IPS-20b (cell line): ENCODE results near the gene MOB3B.
"Not testable (repeated sequence)": the region's sequence is repeated elsewhere in the genome, so short reads cannot be mapped to it uniquely, and the experiment has no call there.

ENCODE experiments used
- H3K27ac ChIP-seq: one replicate; pipeline ENCODE4 v1.5.1; 2013; ENCODE audit warnings: low read length
- H3K27me3 ChIP-seq: 2 replicates; pipeline ENCODE4 v1.6.1; 2013; ENCODE audit warnings: mild to moderate bottlenecking, low read length, inconsistent platforms; ENCODE audit not compliant: insufficient read depth
- H3K36me3 ChIP-seq: 2 replicates; pipeline ENCODE4 v1.6.1; 2013; ENCODE audit warnings: low read depth, mild to moderate bottlenecking, inconsistent platforms, low read length, moderate library complexity; ENCODE audit not compliant: insufficient read depth
- H3K4me1 ChIP-seq: 2 replicates; pipeline ENCODE4 v1.6.1; 2013; ENCODE audit warnings: mild to moderate bottlenecking, control low read depth, inconsistent platforms, low read length, moderate library complexity; ENCODE audit not compliant: insufficient read depth
- H3K4me3 ChIP-seq: 2 replicates; pipeline ENCODE4 v1.5.1; 2013; ENCODE audit warnings: mild to moderate bottlenecking, low read length, inconsistent platforms
- H3K9ac ChIP-seq: 2 replicates; pipeline ENCODE4 v1.6.1; 2013; ENCODE audit warnings: low read depth, mild to moderate bottlenecking, inconsistent platforms, low read length, moderate library complexity
- H3K9me3 ChIP-seq: 2 replicates; pipeline ENCODE4 v1.6.1; 2013; ENCODE audit warnings: mild to moderate bottlenecking, low read depth, low read length, inconsistent platforms; ENCODE audit not compliant: insufficient read depth

The MOB3B gene

DNA sequence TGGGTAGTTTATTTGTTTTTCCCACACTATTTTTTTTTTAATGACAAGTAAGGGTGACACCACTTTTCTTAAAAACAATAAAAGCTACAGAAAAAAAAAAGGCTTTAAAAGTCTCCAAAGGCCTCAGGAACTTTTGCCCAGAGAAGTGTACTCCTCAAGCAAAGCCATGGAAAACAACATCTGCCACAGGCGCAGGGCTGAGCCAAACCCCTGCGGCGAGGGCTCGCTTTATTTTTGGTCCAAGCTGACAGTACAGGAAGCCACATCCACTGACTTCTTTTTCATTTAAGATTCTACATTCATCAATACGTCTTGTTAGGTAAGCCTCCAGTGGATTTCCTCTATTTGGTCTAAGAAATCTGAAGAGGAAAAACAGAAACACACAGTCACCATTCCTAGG is 57.4 kb downstream of the MOB3B start:
- no peaks in the 10 kb centered on the region for H3K9me3 ChIP-seq
- H3K4me3 ChIP-seq = no peak overlapping the region
- no peaks in the 10 kb centered on the region for H3K36me3 ChIP-seq
- H3K27me3 ChIP-seq = no peaks in the 10 kb centered on the region
- H3K27ac ChIP-seq = no peak overlapping the region
- H3K9ac ChIP-seq = no peak overlapping the region
- H3K4me1 ChIP-seq = peaks cover 14% of the 10 kb centered on the region

DNA sequence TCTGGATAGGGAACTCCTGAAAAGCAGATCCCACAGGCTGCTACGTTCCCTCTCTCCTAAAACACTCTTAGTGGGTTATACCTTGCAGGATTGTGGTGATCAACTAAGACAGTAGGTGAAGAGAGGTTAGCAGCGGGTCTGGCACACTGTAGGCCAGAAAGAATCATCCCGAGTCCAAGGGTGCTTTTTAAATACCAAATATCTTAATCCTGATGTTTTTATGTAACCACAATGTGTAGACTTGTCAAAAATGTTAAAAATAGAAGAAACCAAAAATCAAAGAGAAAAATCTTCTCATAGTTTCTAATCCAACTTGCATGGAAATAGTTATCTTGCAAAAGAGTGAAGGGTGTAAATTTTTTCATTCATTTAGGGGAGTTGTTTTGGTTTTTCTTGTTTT is 57.8 kb downstream of the MOB3B start:
- H3K9me3 ChIP-seq = no peaks in the 10 kb centered on the region
- no peak overlapping the region for H3K27ac ChIP-seq
- no peak overlapping the region for H3K4me3 ChIP-seq
- H3K9ac ChIP-seq = no peak overlapping the region
- H3K36me3 ChIP-seq = no peaks in the 10 kb centered on the region
- no peaks in the 10 kb centered on the region for H3K27me3 ChIP-seq
- peaks cover 14% of the 10 kb centered on the region for H3K4me1 ChIP-seq

DNA sequence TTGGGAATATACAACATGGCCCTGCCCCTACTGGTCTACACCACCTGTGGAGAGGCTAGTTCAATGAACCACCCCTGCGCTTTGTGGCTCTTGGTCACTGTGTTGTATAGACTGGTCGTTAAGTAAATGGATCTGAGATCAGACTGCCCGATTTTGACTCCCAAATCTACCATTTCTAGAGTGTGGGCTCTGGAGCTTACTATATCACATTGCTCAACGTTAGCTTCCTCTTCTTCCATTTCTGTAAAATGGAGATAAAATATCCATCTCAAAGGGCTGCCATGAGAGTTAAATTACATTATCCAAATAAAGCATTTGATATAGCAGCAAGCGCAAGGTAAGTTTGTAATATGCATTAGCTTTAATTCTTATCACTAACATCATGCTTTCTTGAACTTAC is 58.2 kb downstream of the MOB3B start:
- Histone ChIP-seq H3K27me3 (no peaks in the 10 kb centered on the region), H3K36me3 (no peaks in the 10 kb centered on the region), H3K9ac (no peak overlapping the region), H3K4me3 (no peak overlapping the region), H3K4me1 (peaks cover 14% of the 10 kb centered on the region), H3K27ac (no peak overlapping the region), H3K9me3 (no peaks in the 10 kb centered on the region)

DNA sequence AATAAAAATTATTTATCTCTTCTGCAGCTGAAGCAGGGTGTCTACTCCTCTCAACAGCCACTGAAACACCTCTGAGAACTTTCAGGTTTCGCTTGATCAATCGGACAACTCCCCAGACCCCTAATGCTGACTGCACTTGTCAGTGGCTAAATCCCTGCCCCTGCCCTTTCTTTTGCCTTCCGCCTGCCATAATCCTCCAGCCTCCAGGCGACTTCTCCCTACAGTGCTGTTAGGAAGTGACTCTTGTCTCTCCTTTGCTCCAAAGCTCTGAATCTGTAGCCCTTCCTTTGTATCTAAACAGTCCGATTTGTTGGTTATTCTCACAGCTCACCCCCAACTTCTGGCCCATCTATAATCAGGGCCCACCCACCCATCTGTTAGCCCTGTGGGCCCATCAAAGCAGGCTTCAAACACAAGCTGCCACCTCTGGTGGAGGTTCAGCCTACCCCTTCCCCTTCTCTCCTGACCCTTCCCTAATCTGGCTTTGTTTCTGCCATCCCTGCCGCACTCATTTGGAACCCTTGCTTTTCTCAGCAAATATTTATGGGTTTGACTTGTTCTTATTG is 59.2 kb downstream of the MOB3B start:
- H3K9me3 ChIP-seq = no peaks in the 10 kb centered on the region
- peaks cover 14% of the 10 kb centered on the region for H3K4me1 ChIP-seq
- no peak overlapping the region for H3K9ac ChIP-seq
- no peak overlapping the region for H3K4me3 ChIP-seq
- no peak overlapping the region for H3K27ac ChIP-seq
- no peaks in the 10 kb centered on the region for H3K36me3 ChIP-seq
- H3K27me3 ChIP-seq = no peaks in the 10 kb centered on the region

DNA sequence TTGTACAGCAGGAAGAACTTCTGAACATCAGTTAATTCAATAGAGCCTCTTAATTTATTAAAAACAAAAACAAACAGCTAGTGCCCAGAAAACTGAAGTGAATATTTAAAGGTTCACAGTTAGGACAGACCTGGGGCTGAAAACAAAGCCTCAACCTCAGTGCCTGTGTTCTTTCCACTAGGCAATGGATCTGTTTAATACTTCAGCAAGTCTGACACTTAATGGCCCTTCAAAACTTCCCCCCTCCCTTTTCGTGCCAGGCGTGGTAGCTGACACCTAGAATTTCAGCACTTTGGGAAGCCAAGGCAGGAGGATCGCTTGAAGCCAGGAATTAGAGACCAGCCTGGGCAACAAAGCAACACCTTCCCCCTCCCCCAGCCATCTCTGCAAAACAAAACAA is 60.1 kb downstream of the MOB3B start:
- Histone ChIP-seq H3K4me3 (no peak overlapping the region), H3K9ac (no peak overlapping the region), H3K9me3 (no peaks in the 10 kb centered on the region), H3K4me1 (peaks cover 14% of the 10 kb centered on the region), H3K27ac (no peak overlapping the region), H3K36me3 (no peaks in the 10 kb centered on the region), H3K27me3 (no peaks in the 10 kb centered on the region)

DNA sequence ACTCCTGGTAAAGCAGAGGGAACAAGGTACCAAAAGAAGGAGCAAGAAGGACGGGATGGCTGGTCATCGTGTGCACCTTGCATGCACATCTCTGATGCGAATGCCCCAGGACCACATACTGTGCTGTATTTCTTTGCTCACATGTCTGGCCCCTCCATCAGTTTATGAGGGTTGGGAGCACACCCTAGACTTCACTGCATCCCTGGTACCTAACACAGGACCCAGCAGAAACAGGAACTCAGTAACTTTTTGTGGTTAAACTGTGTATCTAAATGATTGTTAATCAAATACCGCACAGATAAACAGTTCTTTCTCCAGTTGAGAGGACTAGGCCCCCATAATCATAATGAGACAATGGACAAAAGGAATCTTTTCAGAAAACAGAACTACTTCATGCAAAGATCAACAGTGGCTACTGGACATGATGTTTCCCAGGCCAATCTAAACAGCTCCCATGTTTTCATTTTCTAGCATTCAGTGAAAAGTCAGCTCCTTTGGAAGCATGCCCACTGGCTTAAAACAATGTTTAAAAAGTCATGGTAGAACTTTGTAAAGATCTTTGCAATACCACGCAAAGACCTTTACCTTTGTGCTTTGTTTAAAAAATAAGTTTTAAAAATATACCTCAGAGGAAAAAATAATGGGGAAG is 61.0 kb downstream of the MOB3B start:
- no peak overlapping the region for H3K9ac ChIP-seq
- H3K36me3 ChIP-seq = no peaks in the 10 kb centered on the region
- peaks cover 14% of the 10 kb centered on the region for H3K4me1 ChIP-seq

DNA sequence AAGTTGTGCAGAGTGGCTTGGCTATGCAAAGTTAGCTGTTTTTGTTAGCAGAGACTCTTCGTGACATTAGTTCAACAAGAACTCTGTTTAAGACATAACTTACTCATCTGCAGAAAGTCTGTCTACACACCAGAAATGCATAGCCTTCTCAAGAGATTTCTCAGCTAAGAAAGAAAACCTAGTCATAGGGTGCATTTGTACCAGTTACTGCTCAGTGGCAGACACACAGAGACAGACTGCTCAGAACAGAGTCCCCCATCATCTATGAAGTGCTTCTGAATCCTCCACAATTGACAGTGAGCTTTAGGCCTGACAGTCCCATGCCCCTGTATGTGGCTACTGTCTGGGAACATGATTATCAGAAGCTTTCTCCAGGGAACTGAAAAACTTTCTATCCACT is 61.6 kb downstream of the MOB3B start:
- no peak overlapping the region for H3K9ac ChIP-seq

More for the DNA sequence above, 61.0 kb downstream of the MOB3B start:
- Histone ChIP-seq H3K9me3 (no peaks in the 10 kb centered on the region), H3K27ac (no peak overlapping the region), H3K4me3 (no peak overlapping the region), H3K27me3 (no peaks in the 10 kb centered on the region)

DNA sequence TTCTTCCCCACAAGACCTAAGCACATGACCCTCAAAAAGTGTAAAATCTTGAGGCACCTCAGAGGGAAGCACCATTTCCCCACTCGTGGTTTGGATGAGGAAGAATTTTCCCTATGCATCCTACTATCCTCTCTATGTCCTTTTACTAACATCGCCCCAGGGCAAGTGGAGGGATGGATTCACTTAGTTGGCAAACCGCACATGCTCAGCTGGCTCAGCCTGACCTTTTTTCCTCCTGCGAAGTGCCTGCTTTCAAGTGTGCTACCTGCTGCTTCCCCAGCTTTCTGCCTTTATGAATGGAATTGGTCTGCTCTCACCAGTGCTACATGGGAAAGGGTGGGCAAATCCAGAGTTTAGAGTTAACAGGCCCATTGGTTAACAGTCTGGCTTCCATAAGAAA is 62.1 kb downstream of the MOB3B start:
- Histone ChIP-seq H3K36me3 (no peaks in the 10 kb centered on the region), H3K4me3 (no peak overlapping the region)

More for the DNA sequence above, 61.6 kb downstream of the MOB3B start:
- Histone ChIP-seq H3K27ac (no peak overlapping the region), H3K36me3 (no peaks in the 10 kb centered on the region), H3K27me3 (no peaks in the 10 kb centered on the region), H3K4me1 (peaks cover 10% of the 10 kb centered on the region; the same call in 1 of the 2 replicates), H3K4me3 (no peak overlapping the region), H3K9me3 (no peaks in the 10 kb centered on the region)

DNA sequence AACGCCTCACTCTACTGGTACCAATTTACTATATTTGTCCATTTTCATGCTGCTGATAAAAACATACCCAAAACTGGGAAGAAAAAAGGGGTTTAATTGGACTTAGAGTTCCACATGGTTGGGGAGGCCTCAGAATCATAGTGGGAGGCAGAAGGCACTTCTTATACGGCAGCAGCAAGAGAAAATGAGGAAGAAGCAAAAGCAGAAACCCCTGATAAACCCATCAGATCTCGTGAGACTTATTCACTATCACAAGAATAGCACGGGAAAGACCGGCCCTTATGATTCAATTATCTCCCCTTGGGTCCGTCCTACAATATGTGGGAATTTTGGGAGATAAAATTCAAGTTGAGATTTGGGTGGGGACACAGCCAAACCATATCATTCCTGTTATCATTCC is 63.1 kb downstream of the MOB3B start:
- H3K4me1 ChIP-seq, H3K36me3 ChIP-seq, H3K27ac ChIP-seq, H3K27me3 ChIP-seq, H3K9me3 ChIP-seq, H3K4me3 ChIP-seq, H3K9ac ChIP-seq: not testable (repeated sequence)

More for the DNA sequence above, 62.1 kb downstream of the MOB3B start:
- H3K9ac ChIP-seq = no peak overlapping the region
- H3K27me3 ChIP-seq = no peaks in the 10 kb centered on the region
- H3K9me3 ChIP-seq = no peaks in the 10 kb centered on the region
- no peak overlapping the region for H3K27ac ChIP-seq
- H3K4me1 ChIP-seq = peaks cover 9% of the 10 kb centered on the region; the same call in 1 of the 2 replicates

DNA sequence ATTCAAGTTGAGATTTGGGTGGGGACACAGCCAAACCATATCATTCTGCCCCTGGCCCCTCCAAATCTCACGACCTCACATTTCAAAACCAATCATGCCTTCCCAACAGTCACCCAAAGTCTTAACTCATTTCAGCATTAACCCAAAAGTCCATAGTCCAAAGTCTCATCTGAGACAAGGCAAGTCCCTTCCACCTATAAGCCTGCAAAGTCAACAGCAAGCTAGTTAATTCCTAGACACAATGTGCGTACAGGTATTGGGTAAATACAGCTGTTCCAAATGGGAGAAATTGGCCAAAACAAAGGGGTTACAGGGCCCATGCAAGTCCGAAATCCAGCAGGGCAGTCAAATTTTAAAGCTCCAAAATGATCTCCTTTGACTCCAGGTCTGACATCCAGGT is 64.7 kb downstream of the MOB3B start:
- not testable (repeated sequence) for H3K4me3 ChIP-seq, H3K36me3 ChIP-seq, H3K9ac ChIP-seq, H3K27me3 ChIP-seq, H3K27ac ChIP-seq, H3K9me3 ChIP-seq, H3K4me1 ChIP-seq

DNA sequence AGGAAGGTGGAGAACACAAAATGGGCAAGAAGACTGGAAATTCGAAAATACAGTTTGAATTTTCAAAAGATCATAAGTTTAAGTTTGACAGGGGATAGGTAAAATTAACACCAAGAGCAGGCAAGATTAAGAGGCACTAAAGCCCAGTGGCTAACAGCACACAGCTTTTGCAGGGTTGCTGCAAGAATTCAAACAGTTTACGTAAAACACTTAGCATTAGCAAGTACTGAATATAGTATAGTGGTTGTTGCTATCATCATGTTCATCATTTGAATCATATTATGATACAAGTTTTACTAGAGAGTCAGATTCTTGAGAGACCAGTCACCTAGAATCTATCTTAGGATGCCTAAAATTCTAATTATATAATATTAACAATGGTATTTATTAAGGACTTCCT is 66.8 kb downstream of the MOB3B start:
- H3K9ac ChIP-seq = no peak overlapping the region

DNA sequence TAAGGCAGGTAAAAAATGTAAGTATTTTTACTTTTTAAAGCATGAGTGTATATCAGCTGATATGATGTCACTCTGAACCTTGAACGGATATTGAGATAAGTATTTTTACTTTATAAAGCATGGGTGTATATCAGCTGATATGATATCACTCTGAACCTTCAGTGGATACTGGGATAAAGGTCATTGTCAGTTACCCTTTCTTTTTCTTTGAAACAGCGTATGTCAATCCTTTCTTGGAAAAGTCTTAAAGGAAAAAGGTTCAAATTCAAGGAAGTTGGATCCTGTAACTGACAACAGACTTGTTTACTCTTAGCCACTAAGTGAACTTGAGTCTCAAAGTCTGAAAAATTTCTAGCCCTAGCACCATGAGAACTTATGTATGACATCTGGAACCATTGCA is 67.2 kb downstream of the MOB3B start:
- H3K27ac ChIP-seq = no peak overlapping the region
- no peaks in the 10 kb centered on the region for H3K9me3 ChIP-seq
- no peaks in the 10 kb centered on the region; the same call in 1 of the 2 replicates for H3K36me3 ChIP-seq
- H3K4me1 ChIP-seq = peaks cover 8% of the 10 kb centered on the region; the same call in 1 of the 2 replicates
- H3K27me3 ChIP-seq = no peaks in the 10 kb centered on the region
- H3K4me3 ChIP-seq = no peak overlapping the region
- H3K9ac ChIP-seq = no peak overlapping the region

More for the DNA sequence above, 66.8 kb downstream of the MOB3B start:
- Histone ChIP-seq H3K9me3 (no peaks in the 10 kb centered on the region), H3K27me3 (no peaks in the 10 kb centered on the region), H3K36me3 (no peaks in the 10 kb centered on the region; the same call in 1 of the 2 replicates), H3K4me3 (no peak overlapping the region), H3K4me1 (peaks cover 3% of the 10 kb centered on the region; the same call in 1 of the 2 replicates), H3K27ac (no peak overlapping the region)
